Activated CD4-positive, alpha-beta memory T cell treated with anti-CD3 and anti-CD28 coated beads, Interleukin-2, amount 10 ng/mL, durations not matched to agents 7 days and 5 days (primary cell): ENCODE measurements around the gene KRT37. TPM values are rescaled to one million over a fixed set of nuclear protein-coding genes. Genes with fewer than 3 reads are reported as not detected.
"Not testable (repeated sequence)": the region's sequence is repeated elsewhere in the genome, so short reads cannot be mapped to it uniquely, and the experiment has no call there.

Source experiments
- CTCF ChIA-PET: fragments of 350-600 bp; sonication (Branson Sonifier 250); formaldehyde crosslinking; loops from one replicate; lab custom pipeline; 2021; ENCODE audit warnings: antibody characterized with exemption, inconsistent platforms; lab: Charles Lee
- POLR2A ChIA-PET: fragments of 350-600 bp; sonication (Branson Sonifier 250); formaldehyde crosslinking; loops from one replicate; lab custom pipeline; 2021; ENCODE audit warnings: antibody characterized with exemption; lab: Charles Lee
- DNase-seq: peaks from one replicate; pipeline ENCODE4 v3.0.0-alpha.2; 2020
- H3K27ac Mint-ChIP-seq: one replicate; pipeline ENCODE4 v1.8.0; 2021; ENCODE audit warnings: mild to moderate bottlenecking, mixed read lengths
- H3K27me3 Mint-ChIP-seq: one replicate; pipeline ENCODE4 v1.8.0; 2021; ENCODE audit warnings: mixed read lengths
- H3K36me3 Mint-ChIP-seq: one replicate; pipeline ENCODE4 v1.8.0; 2021; ENCODE audit warnings: low read depth, mixed read lengths
- H3K4me1 Mint-ChIP-seq: one replicate; pipeline ENCODE4 v1.8.0; 2021; ENCODE audit warnings: mixed read lengths
- H3K4me3 Mint-ChIP-seq: one replicate; pipeline ENCODE4 v1.8.0; 2021; ENCODE audit warnings: mild to moderate bottlenecking, mixed read lengths
- H3K9me3 Mint-ChIP-seq: one replicate; pipeline ENCODE4 v1.8.0; 2021; ENCODE audit warnings: mixed read lengths
- total RNA-seq, 2 experiments: library from RNA; stranded (reverse); gene quantifications; one replicate each; pipeline ENCODE4 v1.2.3, GENCODE V29; 2021

The KRT37 gene
- total RNA-seq, 2 experiments from 2014 or later, result not detected

DNA sequence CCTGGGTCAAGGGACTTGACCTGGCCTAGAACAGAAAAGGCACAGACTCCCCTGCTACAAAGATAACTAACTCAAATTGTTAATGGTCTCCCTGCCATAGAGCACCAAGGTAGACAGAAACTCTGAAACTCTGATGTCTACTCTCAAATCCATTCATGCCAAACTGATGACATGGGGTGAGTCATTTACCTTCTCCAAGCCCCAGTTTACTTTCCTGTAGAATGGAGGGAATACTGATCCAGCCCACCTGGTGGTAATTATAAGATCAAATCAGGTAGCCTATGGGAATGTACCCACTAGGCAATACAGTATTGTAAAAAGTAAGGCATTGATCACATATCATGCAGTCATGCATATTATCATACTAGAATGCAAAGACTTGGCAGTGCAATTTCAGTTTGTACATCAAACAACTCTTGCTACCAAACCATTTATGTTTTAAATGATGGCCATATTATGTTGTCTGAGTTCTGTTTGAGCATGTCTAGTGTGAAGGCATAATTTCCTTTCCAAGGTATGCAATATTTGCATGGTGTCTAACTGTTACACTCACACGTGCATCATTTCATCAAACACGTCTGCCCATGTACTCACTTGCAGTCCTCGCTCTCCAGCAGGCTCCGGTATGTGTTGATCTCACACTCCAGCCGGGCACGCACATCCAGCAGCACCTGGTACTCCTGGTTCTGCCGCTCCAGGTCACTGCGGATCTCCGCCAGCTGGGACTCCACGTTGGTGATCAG is 30.0 kb downstream of the KRT37 start:
- H3K9me3 Mint-ChIP-seq, result no peaks in the 10 kb centered on the region
- H3K27ac Mint-ChIP-seq, result no peak overlapping the region
- CTCF ChIA-PET, result no interaction called here

DNA sequence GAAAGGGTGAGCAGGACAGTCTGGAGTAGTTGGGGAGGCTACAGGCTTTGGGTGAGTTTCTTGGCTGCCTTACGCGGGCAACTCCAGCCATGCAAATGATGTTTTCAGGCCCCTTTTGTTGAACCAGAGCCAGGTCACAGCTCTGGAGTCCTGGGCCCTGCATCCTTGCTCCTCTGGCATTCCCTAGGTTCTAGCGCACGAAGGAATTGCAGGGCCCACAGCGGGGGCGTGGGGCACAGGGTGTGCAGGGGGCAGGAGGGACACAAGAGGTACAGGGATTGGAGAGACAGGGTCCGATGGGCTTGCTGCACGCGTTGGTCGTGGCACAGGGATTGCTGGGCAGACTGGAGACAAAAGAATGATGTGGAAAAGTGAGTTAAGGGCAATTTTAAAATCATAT is 30.6 kb downstream of the KRT37 start:
- DNase-seq, result no peak
- ChIA-PET POLR2A (no interaction called here), CTCF (no interaction called here)
- Mint-ChIP-seq H3K36me3 (no peaks in the 10 kb centered on the region), H3K9me3 (no peaks in the 10 kb centered on the region), H3K27ac (no peak overlapping the region), H3K27me3 (peaks cover 12% of the 10 kb centered on the region), H3K4me1 (no peaks in the 10 kb centered on the region), H3K4me3 (no peak overlapping the region)

More for the DNA sequence above, 30.0 kb downstream of the KRT37 start:
- no peaks in the 10 kb centered on the region for H3K4me1 Mint-ChIP-seq
- DNase-seq, result no peak
- POLR2A ChIA-PET, result no interaction called here
- no peaks in the 10 kb centered on the region for H3K36me3 Mint-ChIP-seq
- no peak overlapping the region for H3K4me3 Mint-ChIP-seq
- H3K27me3 Mint-ChIP-seq, result peaks cover 12% of the 10 kb centered on the region

DNA sequence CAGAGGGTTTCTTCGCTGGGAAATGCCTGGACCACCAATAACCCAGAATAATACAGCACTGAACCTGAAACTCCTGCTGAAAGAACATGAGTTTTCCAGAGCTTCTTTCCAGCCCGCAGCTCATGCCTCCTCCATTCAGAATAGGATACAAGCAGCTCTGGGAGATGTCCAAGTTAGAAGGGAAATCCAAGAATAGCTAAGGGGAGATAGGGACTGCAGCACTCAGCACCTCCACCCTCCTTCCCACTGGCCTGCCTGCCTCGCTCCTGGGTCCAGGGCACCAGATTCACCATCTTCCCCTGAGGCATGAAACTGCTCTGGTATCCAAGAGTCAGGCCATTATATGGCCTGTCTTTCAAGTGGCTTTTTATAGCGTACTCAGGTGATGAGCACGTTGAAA is 31.1 kb downstream of the KRT37 start:
- Mint-ChIP-seq H3K27me3 (peaks cover 12% of the 10 kb centered on the region), H3K4me3 (no peak overlapping the region), H3K36me3 (no peaks in the 10 kb centered on the region), H3K4me1 (no peaks in the 10 kb centered on the region), H3K9me3 (no peaks in the 10 kb centered on the region), H3K27ac (no peak overlapping the region)
- CTCF ChIA-PET, result no interaction called here
- DNase-seq, result no peak
- POLR2A ChIA-PET, result no interaction called here

DNA sequence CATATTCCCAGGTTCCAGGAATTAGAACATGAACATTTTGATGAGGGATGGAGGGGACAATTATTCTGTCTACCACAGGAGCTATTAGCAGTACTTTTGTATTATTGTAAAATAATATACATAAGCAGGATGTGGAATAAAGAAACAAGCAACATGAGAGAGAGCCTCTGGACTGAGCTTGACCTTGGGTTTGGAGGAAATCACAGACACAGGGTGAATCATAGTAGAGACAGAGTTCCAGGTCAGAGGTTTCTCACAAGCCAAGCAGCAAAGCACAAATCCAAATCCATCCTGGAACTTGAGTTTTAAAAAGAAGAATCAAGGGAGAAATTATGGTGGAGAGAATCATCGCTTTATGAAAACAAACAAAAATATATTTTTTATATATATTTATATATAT is 32.1 kb downstream of the KRT37 start:
- Mint-ChIP-seq H3K27ac (no peak overlapping the region), H3K36me3 (no peaks in the 10 kb centered on the region), H3K4me3 (no peak overlapping the region), H3K9me3 (peaks cover 4% of the 10 kb centered on the region), H3K27me3 (peaks cover 13% of the 10 kb centered on the region), H3K4me1 (no peaks in the 10 kb centered on the region)
- ChIA-PET CTCF (no interaction called here), POLR2A (interaction anchor here (1.4 kb wide), 1 partner anchor 12 kb away, joined by 3 read pairs; no protein-coding TSS in a partner anchor)
- no peak for DNase-seq

DNA sequence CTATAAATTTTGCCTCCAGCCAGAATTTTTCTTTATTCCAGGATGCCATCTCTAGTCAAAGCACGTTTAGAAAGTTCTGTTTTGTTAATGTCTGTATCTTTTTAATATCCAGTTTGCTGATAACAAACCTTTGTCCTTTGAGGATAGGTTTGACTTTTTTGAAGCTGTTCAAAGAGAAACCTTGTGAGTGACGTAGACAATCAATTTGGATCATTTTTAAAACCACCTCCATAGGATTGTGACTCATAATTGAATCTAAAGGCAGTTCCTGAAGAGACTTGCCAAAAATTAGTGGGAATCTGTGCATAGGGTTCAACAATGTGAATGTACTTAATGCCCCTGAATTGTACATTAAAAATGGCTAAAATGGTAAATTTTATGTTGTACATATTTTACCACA is 32.9 kb downstream of the KRT37 start:
- no peak overlapping the region for H3K27ac Mint-ChIP-seq
- H3K4me1 Mint-ChIP-seq, result no peaks in the 10 kb centered on the region
- peaks cover 15% of the 10 kb centered on the region for H3K27me3 Mint-ChIP-seq
- no peak overlapping the region for H3K4me3 Mint-ChIP-seq
- H3K36me3 Mint-ChIP-seq, result peaks cover 3% of the 10 kb centered on the region
- POLR2A ChIA-PET, result interaction anchor here (1.4 kb wide), 1 partner anchor 13 kb away, joined by 3 read pairs; no protein-coding TSS in a partner anchor
- CTCF ChIA-PET, result interaction anchor here (1.0 kb wide), 1 partner anchor 271 kb away, joined by 3 read pairs; no protein-coding TSS in a partner anchor
- no peak for DNase-seq
- H3K9me3 Mint-ChIP-seq, result peaks cover 8% of the 10 kb centered on the region

DNA sequence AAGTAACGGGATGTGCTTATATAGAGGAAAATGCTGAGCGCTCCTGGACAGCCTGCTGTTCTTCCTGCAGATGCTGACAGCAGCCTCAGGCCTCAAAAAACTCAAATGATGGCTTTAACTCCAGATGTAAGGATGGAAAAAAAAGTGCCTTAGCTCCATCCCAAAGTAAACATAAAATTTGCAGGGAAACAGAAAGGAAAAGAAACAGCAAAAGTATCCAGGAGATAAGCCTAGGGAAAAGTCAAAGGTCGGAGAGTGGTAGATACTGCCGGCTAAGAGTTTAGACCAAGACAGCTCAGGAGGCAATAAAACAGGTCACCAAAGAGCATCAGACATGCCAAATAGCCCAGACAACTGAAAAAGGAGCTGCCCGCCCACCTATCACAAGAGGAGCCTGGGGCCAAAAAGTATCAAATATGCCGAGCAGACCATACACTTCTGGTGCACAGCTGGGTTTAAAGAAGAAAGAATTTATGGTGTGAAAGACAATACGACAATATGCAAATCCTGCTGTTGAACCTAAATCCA is 33.9 kb downstream of the KRT37 start:
- DNase-seq, result no peak
- no peaks in the 10 kb centered on the region for H3K4me1 Mint-ChIP-seq
- H3K27ac Mint-ChIP-seq, result no peak overlapping the region
- H3K36me3 Mint-ChIP-seq, result peaks cover 4% of the 10 kb centered on the region
- POLR2A ChIA-PET, result no interaction called here
- CTCF ChIA-PET, result interaction anchor here (1.0 kb wide), 1 partner anchor 272 kb away, joined by 3 read pairs; no protein-coding TSS in a partner anchor
- H3K27me3 Mint-ChIP-seq, result peaks cover 15% of the 10 kb centered on the region
- peaks cover 10% of the 10 kb centered on the region for H3K9me3 Mint-ChIP-seq
- H3K4me3 Mint-ChIP-seq, result no peak overlapping the region

DNA sequence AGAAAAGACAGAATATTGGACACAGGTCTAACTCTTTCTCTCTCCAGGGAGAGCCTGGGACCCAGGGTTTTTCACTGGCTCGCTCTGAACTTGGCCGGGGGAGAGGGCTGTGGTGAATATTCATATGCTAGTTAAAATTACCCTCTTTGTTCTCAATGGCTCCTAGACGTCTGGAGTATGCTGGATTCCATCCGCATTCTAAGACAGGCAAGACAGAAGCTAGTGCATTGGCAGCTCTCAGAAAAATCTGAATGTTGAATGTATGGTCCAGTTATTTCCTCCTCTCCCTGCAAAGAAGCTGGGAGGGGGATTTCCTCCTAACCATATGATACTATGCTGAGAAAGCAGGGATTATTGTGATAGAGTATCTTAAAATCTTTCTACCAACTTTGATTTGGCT is 36.7 kb downstream of the KRT37 start:
- no peak overlapping the region for H3K27ac Mint-ChIP-seq
- H3K9me3 Mint-ChIP-seq, result peaks cover 10% of the 10 kb centered on the region
- H3K4me3 Mint-ChIP-seq, result no peak overlapping the region
- peaks cover 18% of the 10 kb centered on the region for H3K27me3 Mint-ChIP-seq
- peaks cover 4% of the 10 kb centered on the region for H3K36me3 Mint-ChIP-seq
- DNase-seq, result no peak
- CTCF ChIA-PET, result no interaction called here
- no peaks in the 10 kb centered on the region for H3K4me1 Mint-ChIP-seq
- POLR2A ChIA-PET, result no interaction called here

DNA sequence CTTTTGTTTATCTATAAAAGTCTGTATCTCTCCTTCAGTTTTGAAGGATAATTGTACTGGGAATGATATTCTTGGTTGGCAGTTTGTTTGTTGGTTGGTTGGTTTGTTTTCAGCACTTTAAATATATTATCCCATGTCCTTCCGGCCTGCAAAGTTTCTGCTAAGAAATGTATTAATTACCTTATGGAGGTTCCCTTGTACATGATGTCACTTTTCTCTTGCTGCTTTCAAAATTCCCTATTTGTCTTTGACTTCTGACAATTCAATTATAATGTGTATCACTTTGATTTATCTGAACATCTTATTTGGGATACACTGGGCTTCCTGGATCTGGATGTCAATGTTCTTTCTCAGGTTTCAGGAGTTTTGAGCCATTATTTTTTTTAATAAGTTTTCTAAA is 38.2 kb downstream of the KRT37 start:
- CTCF ChIA-PET, result no interaction called here
- Mint-ChIP-seq H3K9me3 (peaks cover 10% of the 10 kb centered on the region), H3K27me3 (peaks cover 14% of the 10 kb centered on the region), H3K4me3 (no peak overlapping the region), H3K36me3 (peaks cover 4% of the 10 kb centered on the region), H3K27ac (no peak overlapping the region), H3K4me1 (no peaks in the 10 kb centered on the region)
- DNase-seq, result no peak
- POLR2A ChIA-PET, result no interaction called here

DNA sequence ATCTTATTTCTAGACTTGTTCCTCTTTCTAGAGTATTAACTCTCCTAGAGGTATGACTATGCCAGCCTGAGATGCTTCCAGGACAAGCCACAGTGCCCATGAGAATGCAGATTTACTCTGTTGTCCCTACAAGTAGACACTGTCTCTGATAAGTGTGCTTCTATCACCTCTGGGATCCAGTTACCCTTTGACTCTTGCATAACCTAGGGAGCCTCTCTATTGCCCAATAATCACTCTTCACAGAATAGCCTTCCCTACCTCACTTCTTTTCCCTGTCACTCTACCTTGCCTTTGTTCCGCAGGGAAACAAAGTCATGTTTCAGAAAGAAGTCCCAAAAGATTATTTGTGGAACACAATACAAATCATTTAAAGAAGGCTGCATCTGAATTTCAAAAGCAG is 40.7 kb downstream of the KRT37 start:
- no peaks in the 10 kb centered on the region for H3K4me1 Mint-ChIP-seq
- H3K9me3 Mint-ChIP-seq, result peaks cover 10% of the 10 kb centered on the region
- no peak overlapping the region for H3K27ac Mint-ChIP-seq
- H3K27me3 Mint-ChIP-seq, result peaks cover 8% of the 10 kb centered on the region
- POLR2A ChIA-PET, result no interaction called here
- no peak overlapping the region for H3K4me3 Mint-ChIP-seq
- CTCF ChIA-PET, result no interaction called here
- no peak for DNase-seq
- H3K36me3 Mint-ChIP-seq, result peaks cover 4% of the 10 kb centered on the region

DNA sequence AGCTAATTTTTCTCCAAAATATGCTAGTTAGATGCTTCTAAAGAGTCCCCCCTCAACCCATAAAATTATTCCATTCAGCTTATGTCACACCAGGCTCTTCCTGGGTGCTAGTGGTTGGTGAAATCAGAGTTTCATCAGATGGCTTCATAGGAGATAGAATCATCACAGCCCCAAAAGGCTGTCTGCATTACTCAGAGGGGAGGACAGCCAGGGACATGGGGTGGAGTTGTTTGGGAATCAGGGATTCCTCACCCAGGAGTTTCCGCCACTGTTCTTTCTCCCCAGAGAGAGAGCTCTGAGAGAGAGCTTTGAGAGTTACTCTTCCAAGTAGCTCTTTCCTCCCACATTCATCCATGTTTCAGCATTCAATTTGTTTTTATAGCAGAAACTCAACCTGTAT is 42.0 kb downstream of the KRT37 start:
- Mint-ChIP-seq H3K27ac (no peak overlapping the region), H3K36me3 (peaks cover 4% of the 10 kb centered on the region), H3K9me3 (peaks cover 8% of the 10 kb centered on the region), H3K27me3 (peaks cover 7% of the 10 kb centered on the region), H3K4me3 (no peak overlapping the region), H3K4me1 (no peaks in the 10 kb centered on the region)
- ChIA-PET POLR2A (no interaction called here), CTCF (no interaction called here)
- no peak for DNase-seq

DNA sequence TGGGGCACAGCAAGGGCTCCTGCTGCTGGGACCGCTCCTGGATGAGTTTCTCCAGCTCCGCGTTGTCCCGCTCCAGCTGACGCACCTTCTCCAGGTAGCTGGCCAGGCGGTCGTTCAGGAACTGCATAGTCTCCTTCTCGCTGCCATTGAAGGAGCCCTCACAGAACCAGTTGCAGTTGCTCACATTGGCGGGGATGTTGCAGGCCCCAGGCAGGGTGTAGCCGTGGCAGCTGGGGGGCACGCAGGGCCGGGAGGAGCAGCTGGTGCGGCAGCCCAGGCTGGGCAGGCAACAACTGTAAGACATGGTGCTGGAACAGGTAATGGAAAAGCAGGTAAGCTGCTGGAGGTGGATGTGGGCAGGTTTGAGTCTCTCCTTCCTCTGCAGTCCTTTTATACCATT is 42.4 kb downstream of the KRT37 start, which contains the start of gene KRT34:
KRT34 (minus strand) TSS at position 364 of the 400 bp plus-strand sequence; CDS start at position 304, 60 bp downstream.
- H3K36me3 Mint-ChIP-seq, DNase-seq, H3K4me3 Mint-ChIP-seq, H3K9me3 Mint-ChIP-seq, POLR2A ChIA-PET, H3K27me3 Mint-ChIP-seq, H3K4me1 Mint-ChIP-seq, CTCF ChIA-PET, H3K27ac Mint-ChIP-seq: not testable (repeated sequence)

DNA sequence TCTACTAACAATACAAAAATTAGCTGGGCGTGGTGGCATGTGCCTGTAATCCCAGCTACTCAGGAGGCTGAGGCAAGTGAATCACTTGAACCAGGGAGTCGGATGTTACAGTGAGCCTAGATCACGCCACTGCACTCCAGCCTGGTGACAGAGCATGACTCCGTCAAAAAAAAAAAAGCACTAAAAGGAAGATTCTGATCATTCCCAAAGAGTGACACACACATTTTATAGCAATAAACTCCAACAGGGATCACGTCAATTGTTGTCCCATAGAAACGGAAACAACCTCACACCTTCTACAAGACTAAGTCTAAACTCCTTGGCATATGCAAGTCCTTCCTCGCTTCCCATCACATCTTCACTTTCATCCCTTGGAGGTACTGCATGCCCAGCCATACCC is 44.3 kb downstream of the KRT37 start:
- H3K27me3 Mint-ChIP-seq, H3K9me3 Mint-ChIP-seq, H3K4me3 Mint-ChIP-seq, H3K36me3 Mint-ChIP-seq, DNase-seq, CTCF ChIA-PET, H3K27ac Mint-ChIP-seq, H3K4me1 Mint-ChIP-seq, POLR2A ChIA-PET: not testable (repeated sequence)

DNA sequence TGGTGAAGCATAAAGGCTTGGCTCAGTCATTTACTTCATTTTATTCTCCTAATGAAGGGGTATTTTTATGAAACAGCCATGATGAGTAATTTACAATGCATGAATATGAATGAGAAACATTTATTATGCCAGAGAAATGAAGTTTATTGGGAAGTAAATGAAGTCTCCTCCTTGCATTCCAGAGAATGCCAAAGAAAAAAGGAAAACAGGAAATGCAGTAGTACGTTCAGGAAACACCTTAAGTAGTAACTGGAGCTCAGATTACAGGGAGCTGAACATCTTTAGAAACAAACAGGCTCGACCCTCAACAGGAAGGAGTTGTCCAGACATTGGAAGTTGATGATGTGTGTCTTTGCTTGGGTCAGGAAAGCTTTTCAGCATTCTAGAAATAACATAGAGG is 46.8 kb downstream of the KRT37 start:
- DNase-seq, result no peak
- peaks cover 2% of the 10 kb centered on the region for H3K27me3 Mint-ChIP-seq
- H3K36me3 Mint-ChIP-seq, result no peaks in the 10 kb centered on the region
- H3K4me1 Mint-ChIP-seq, result no peaks in the 10 kb centered on the region
- no peak overlapping the region for H3K4me3 Mint-ChIP-seq
- peaks cover 2% of the 10 kb centered on the region for H3K9me3 Mint-ChIP-seq
- ChIA-PET POLR2A (no interaction called here), CTCF (no interaction called here)
- no peak overlapping the region for H3K27ac Mint-ChIP-seq
